Progenitor cell of endocrine pancreas (in vitro differentiated cells): ENCODE results near the gene B4GALT5. TPM values are rescaled to one million over a fixed set of nuclear protein-coding genes. Genes with fewer than 3 reads are reported as not detected.
A peak's percentile ranks its signal among the peaks of the same experiment; 100 is the strongest.

Experiments used
- DNase-seq: peaks from one replicate; pipeline ENCODE4 v3.0.0; 2021; ENCODE audit warnings: low spot score; ENCODE audit not compliant: unreplicated experiment
- H3K27ac Mint-ChIP-seq: 2 replicates; pipeline ENCODE4 v1.8.0; 2021; ENCODE audit warnings: mild to moderate bottlenecking, moderate library complexity, mixed read lengths
- H3K27me3 Mint-ChIP-seq: 2 replicates; pipeline ENCODE4 v1.8.0; 2021; ENCODE audit warnings: mixed read lengths
- H3K36me3 Mint-ChIP-seq: 2 replicates; pipeline ENCODE4 v1.8.0; 2022; ENCODE audit warnings: mixed read lengths; ENCODE audit not compliant: insufficient read depth
- H3K4me1 Mint-ChIP-seq: 2 replicates; pipeline ENCODE4 v1.8.0; 2021; ENCODE audit warnings: low read depth, mixed read lengths
- H3K4me3 Mint-ChIP-seq: 2 replicates; pipeline ENCODE4 v1.8.0; 2021; ENCODE audit warnings: low read depth, mild to moderate bottlenecking, moderate library complexity, mixed read lengths
- H3K9me3 Mint-ChIP-seq: 2 replicates; pipeline ENCODE4 v1.8.0; 2021; ENCODE audit warnings: low read depth, mixed read lengths
- CTCF ChIP-seq: fragments of 200-600 bp; sonication (generic); IDR thresholded peaks from one replicate; pipeline ENCODE4 v1.5.0; 2021; ENCODE audit warnings: antibody characterized with exemption, mild to moderate bottlenecking; ENCODE audit not compliant: unreplicated experiment
- total RNA-seq: library from RNA; stranded (reverse); gene quantifications from 2 replicates; pipeline ENCODE4 v1.2.1, GENCODE V29; 2021

The B4GALT5 gene
- total RNA-seq, 1 donor from 2014 or later = 58.6 TPM

GRCh38 chr20:49584418-49585382, 129.0 kb downstream of the B4GALT5 start:
- no peak for TF ChIP-seq CTCF
- Mint-ChIP-seq H3K27ac (peak overlapping the region; percentile 92), H3K27me3 (peaks cover 3% of the 10 kb centered on the region), H3K9me3 (peaks cover 6% of the 10 kb centered on the region), H3K4me1 (peaks cover 37% of the 10 kb centered on the region), H3K36me3 (peaks cover 2% of the 10 kb centered on the region), H3K4me3 (no peak overlapping the region)
- DNase-seq = no peak

GRCh38 chr20:49583669-49584417, 129.8 kb downstream of the B4GALT5 start:
- DNase-seq = peak; percentile 21
- H3K27ac Mint-ChIP-seq = peak overlapping the region; percentile 92
- peaks cover 2% of the 10 kb centered on the region for H3K27me3 Mint-ChIP-seq
- peak; percentile 9 for TF ChIP-seq CTCF
- no peak overlapping the region for H3K4me3 Mint-ChIP-seq
- H3K36me3 Mint-ChIP-seq = peaks cover 2% of the 10 kb centered on the region
- peaks cover 6% of the 10 kb centered on the region for H3K9me3 Mint-ChIP-seq
- H3K4me1 Mint-ChIP-seq = peaks cover 38% of the 10 kb centered on the region

- peaks cover 38% of the 10 kb centered on the region for H3K4me1 Mint-ChIP-seq
- H3K4me3 Mint-ChIP-seq = no peak overlapping the region
- peaks cover 2% of the 10 kb centered on the region for H3K36me3 Mint-ChIP-seq
- no peaks in the 10 kb centered on the region for H3K27me3 Mint-ChIP-seq
- no peak for DNase-seq
- no peak for TF ChIP-seq CTCF
- H3K27ac Mint-ChIP-seq = peak overlapping the region; percentile 92
- peaks cover 6% of the 10 kb centered on the region for H3K9me3 Mint-ChIP-seq
Observed at GRCh38 chr20:49583343-49583668, 130.4 kb downstream of the B4GALT5 start.

Other genes starting within 250 kb of the B4GALT5 start
- gene KCNB1, start 231.2 kb downstream of the B4GALT5 start, total RNA-seq = 0.98 and 1.8 TPM in 2 replicates
- gene PTGIS, start 145.7 kb downstream of the B4GALT5 start, total RNA-seq = 18.4 and 19.3 TPM in 2 replicates
- gene SLC9A8, start 99.0 kb upstream of the B4GALT5 start, total RNA-seq = 9.9 and 11.4 TPM in 2 replicates
- gene SPATA2, start 201.7 kb upstream of the B4GALT5 start, total RNA-seq = 9.5 and 10.2 TPM in 2 replicates
- 56.6 and 62.3 TPM in 2 replicates for gene RNF114, start 222.5 kb upstream of the B4GALT5 start, total RNA-seq